ENCODE data around the gene ADAMTSL1.

ADAMTSL1 gene

DNA sequence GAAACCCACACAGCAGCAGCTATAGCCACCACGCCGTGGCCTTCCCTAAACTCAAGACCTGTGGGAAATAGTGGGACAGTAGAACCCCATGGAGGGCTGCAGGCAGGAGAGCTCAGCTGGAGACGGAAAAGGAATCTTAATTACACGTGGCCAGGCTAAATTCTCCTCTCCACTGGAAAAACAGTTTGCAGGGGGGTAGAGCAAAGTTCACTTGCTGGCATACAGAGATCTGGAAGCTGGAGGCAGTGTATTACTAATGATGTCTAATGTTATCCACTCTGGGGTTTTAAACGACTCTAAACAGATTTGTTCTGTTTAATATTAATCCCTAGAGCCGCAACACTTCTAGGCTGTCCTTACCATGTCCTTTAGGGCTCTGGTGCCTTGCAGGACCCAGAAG lies 302.0 kb downstream of the ADAMTSL1 start:
- DNase-seq (ENCODE audit: low read depth), result no peak

DNA sequence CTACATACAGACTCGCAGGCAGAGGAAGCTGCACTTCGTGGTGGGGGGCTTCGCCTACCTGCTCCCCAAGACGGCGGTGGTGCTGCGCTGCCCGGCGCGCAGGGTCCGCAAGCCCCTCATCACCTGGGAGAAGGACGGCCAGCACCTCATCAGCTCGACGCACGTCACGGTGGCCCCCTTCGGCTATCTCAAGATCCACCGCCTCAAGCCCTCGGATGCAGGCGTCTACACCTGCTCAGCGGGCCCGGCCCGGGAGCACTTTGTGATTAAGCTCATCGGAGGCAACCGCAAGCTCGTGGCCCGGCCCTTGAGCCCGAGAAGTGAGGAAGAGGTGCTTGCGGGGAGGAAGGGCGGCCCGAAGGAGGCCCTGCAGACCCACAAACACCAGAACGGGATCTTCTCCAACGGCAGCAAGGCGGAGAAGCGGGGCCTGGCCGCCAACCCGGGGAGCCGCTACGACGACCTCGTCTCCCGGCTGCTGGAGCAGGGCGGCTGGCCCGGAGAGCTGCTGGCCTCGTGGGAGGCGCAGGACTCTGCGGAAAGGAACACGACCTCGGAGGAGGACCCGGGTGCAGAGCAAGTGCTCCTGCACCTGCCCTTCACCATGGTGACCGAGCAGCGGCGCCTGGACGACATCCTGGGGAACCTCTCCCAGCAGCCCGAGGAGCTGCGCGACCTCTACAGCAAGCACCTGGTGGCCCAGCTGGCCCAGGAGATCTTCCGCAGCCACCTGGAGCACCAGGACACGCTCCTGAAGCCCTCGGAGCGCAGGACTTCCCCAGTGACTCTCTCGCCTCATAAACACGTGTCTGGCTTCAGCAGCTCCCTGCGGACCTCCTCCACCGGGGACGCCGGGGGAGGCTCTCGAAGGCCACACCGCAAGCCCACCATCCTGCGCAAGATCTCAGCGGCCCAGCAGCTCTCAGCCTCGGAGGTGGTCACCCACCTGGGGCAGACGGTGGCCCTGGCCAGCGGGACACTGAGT lies 303.2 kb downstream of the ADAMTSL1 start:
- DNase-seq (ENCODE audit: low read depth), result no peak

DNA sequence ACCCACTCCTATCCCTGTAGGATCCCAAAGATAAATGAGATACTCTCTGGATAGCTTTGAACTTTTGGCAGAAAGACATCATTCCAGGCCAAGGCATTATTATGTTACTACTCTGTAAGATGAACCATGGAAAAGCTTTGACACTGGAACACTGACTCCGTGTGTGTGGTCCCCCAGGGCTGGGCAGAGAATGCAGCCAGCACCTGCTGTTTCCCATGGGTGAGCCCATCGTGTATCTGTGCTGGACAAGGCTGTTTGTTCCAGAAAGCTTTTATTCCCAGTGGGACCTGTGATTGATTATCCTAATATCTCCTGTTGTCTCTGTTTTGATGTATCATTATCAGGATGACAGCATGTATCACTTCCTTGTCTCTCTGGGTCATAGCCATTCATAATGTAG lies 304.2 kb downstream of the ADAMTSL1 start:
- no peak for DNase-seq (ENCODE audit: low read depth)

- no peak for DNase-seq (ENCODE audit: low read depth)
These were observed 304.9 kb downstream of the ADAMTSL1 start for GRCh38 chr9:18778846-18779245.

DNA sequence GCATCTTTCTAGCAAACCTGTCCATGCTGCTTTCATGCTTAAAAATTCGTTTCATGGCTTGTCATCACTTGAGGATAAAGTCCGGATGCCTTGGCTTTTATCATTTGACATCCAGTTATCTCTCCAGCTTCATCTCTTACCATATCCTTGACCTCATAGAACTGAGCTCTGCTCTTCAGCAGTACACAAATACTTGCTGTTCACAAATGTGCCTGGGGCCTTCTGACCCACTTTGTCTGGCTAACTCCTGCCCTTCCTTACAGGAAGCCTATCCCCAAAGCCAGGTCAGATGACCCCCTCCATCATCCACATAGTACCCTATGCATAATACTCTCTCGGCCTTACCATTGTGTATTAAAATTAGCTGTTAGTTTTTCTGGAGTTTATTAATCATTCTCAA lies 310.0 kb downstream of the ADAMTSL1 start:
- no peak for DNase-seq (ENCODE audit: low read depth)

DNA sequence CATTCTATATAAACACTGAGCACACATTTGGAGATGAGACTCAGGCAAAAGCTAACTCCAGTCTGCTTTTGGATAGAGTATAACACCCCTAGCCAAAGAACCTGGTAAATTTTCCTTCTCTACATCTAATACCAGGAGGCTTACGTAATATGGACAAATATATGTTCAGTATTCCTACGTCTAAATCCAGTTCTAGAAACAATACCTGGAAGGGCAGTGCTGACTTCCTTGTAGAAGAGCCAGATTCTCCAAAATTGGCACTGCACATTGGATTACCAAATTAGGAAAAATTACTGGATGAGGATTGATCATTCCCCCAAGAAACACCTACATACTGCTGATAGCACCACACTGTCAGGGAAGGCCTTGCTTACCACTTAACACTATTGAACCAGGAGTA lies 311.7 kb downstream of the ADAMTSL1 start:
- no peak for DNase-seq (ENCODE audit: low read depth)

DNA sequence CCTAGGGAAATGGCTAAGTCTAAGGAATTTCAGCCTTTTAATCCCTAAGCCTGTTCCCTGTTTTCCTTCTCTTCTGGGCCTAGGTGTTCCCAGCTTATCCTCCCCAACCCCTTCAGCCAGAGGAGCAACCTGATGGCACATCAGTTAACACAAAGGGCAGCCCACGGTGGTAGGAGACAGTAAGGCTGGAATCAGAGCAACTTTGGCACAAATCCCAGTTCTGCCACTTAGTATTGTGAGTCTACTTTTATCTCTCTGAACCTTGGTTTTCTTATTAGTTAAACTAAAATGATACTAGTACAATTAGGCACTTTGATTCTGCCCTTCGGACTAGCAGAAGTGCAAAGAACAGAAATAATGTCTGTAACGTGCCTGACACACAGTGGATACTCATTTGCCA lies 312.2 kb downstream of the ADAMTSL1 start:
- no peak for DNase-seq (ENCODE audit: low read depth)

DNA sequence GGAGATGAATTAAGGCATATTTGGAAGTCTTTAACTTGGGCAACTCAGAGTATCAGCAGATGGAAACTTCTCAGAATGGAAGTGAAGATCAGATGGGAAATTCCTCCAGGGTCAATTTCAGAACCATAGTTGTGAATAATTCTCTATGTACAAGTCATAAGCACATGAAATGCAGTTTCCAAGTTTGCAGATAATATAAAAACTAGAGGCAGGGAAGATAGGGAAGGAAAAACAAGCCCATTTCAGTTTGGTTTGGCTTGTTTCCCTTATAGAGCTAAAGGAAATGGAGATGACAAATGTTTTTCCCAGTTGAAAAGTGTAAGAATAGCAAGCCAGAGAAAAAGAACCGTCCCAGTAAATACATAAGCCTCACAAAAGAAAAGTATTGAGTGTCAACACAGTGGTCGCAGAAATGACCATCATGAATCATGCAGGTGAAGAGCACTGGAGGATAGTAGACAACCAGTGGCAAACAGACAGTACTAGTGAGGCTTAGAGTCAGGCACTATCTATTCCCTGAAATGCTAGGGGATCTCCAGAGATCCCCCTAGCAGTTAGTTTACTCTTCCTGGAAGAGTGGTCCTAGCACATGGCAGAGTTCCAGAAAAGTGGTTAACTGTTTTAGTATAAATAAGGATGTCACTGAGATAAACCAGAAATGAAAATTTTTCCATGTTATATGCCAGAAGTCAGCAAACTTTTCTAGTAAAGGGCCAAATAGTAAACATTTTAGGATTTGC lies 313.1 kb downstream of the ADAMTSL1 start:
- no peak for DNase-seq (ENCODE audit: low read depth)

DNA sequence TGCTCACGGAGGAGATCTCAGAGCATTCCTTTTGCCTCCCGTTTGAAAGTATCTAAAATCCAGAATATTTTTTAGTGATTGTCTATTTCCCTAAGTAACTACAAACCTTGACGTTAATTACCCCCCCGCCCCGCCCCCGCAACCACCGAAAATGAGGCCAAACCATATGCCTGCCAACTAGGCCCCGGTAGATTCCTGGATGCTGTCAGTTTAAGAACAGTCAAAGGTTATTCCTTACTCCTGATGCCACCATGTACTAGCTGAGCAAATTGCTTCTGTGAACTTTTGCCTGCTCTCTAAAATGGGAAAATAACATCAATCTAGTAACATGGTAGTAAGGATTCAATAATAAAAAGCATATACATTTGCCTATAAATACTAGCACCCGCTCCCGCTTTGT lies 314.3 kb downstream of the ADAMTSL1 start:
- DNase-seq (ENCODE audit: low read depth), result no peak

DNA sequence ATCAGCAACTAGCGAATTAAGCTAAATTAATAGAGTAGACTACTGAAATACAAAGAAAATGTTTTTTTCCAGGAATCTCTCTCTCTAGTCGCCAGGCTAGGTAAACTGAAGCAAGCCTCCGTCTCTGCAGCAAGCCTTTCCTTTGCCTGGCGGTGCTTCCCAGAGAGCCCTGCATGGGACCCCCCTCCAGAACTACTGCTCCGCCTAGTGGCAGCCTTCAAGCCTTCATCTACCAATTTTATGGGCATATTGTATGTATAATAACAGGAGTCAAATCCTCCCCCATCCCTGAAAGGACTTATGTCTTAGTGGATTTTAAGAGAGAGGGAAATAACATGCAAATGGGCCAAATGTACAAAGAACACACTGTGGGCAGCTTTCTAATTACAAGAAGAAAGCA lies 317.1 kb downstream of the ADAMTSL1 start:
- peak; percentile 18 for DNase-seq (ENCODE audit: low read depth)

DNA sequence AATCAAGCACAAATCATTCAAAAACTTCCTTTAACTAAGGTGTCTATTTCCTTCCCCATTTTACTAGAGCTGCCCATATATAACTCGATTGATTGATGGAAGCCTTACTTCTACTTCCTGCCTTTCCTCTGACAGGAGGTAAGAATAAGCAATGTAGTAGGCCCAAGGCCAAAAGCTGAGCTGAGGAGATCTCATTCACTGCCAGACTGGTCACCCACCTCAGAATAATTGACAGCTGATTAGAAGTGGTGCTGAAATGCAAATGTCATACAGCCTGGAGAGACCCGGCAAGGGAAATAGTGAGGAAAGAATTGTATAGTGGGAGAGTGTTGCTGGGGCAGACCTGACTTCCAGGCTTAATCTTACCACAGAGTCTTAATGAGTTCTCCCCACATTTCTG lies 319.2 kb downstream of the ADAMTSL1 start:
- no peak for DNase-seq (ENCODE audit: low read depth)

DNA sequence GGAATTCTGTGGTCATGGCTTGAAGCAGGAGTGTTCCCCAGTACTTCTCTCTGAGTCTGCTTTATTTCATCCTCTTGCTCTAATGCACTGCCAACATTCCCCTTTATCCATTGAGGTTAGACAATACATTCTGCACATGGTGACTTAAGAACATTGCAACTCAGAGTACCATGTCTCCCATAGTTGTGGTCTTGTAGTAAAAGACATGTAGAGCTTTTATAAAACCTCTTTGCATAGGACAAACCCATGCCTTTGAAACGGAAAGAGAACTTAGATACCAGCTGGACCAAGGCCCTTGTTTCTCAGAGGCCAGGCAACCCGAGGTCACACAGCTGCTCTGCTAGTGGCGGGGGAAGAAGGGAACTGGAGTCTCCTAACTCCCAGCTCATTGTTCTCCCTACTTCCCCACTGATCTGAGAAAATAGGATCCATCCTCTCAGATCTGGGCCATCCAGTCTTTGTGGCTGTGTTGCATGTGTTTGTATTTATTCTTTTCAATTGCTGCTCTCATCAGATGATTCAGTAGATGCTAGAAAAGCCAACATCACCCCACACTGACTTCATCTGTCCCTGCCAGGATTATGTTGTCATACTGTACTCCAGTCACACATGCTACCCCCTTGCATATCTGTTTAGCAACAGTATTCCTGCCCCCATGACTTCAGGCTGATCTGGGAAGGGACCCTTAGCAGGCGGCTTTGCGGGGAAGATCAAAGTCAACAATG lies 322.2 kb downstream of the ADAMTSL1 start:
- DNase-seq (ENCODE audit: low read depth), result peak; percentile 97

GRCh38 chr9:18796696-18797270 lies 322.8 kb downstream of the ADAMTSL1 start:
- DNase-seq (ENCODE audit: low read depth), result no peak

DNA sequence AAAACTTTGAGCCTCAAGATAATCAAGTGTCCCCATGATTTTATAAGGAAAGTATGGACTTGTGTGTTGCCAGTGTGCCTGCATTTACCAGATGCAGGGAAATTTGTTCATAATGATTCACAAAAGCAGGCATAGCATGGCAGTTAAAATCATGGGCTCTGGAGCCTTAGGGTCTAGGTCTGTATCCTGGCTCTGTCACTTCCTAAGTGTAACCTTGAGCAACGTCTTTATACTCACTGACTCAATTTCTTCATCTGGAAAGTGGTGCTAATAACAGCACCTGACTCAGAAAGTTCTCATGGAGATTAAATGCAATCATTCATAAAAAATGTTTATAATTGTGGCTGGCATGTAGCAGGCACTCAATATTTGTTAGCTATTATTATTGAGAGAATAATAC lies 324.2 kb downstream of the ADAMTSL1 start:
- peak; percentile 43 for DNase-seq (ENCODE audit: low read depth)

GRCh38 chr9:18798508-18799290 lies 324.7 kb downstream of the ADAMTSL1 start:
- no peak for DNase-seq (ENCODE audit: low read depth)

GRCh38 chr9:18799428-18799827 lies 325.5 kb downstream of the ADAMTSL1 start:
- DNase-seq (ENCODE audit: low read depth), result no peak

GRCh38 chr9:18800579-18800978 lies 326.6 kb downstream of the ADAMTSL1 start:
- no peak for DNase-seq (ENCODE audit: low read depth)

GRCh38 chr9:18805386-18805785 lies 331.4 kb downstream of the ADAMTSL1 start:
- DNase-seq (ENCODE audit: low read depth), result no peak

- peak; percentile 14 for DNase-seq (ENCODE audit: low read depth)
These were observed 332.5 kb downstream of the ADAMTSL1 start for GRCh38 chr9:18806232-18807080.

DNA sequence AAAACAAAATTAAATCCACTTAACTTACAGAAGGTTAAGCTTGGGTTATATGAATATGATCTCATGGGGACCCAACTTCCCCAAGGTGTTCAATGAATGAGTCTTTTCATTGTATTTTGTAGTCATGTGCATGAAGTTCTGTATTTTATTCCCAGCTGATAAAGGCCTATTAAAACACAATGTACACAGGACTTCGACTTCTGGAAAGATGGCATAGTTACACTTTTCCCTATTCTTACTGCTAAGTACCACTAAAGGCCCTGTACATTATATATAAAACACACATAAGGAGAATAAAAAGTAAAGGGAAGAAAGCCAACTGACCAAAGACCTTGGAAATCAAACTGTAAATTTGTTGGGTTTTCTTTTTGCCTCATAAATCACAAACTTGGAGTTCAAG lies 336.6 kb downstream of the ADAMTSL1 start:
- DNase-seq (ENCODE audit: low read depth), result no peak

Data from amniotic epithelial cell (primary cell).